Upper lobe of left lung (tissue), 4 donors: ENCODE data around the gene PAIP2B.

Source experiments
- EP300 ChIP-seq, 4 donors: sonication (generic); formaldehyde crosslinking; IDR thresholded peaks; one replicate each; pipeline ENCODE4 v1.5.1; 2017; ENCODE audit warnings: antibody characterized with exemption in 4 of 4, control low read depth in 2 of 4
- POLR2A ChIP-seq, 4 donors: fragments of 450-650 bp; IDR thresholded peaks; one replicate each; pipeline ENCODE4 v1.5.1; 2016 to 2017; ENCODE audit warnings: antibody characterized with exemption in 4 of 4, mild to moderate bottlenecking in 2 of 4
- POLR2AphosphoS5 ChIP-seq, 2 donors: sonication (generic); formaldehyde crosslinking; IDR thresholded peaks; one replicate each; pipeline ENCODE4 v1.5.1; 2017; ENCODE audit warnings: antibody characterized with exemption in 2 of 2
- TF ChIP-seq, protein P1 (sequence below), 6 experiments: fragments of 450-650 bp in 4 of 6; fragments of 200-600 bp in 2 of 6; sonication (generic) in 2 of 6; IDR thresholded peaks; one replicate each; pipeline ENCODE4 v1.5.1; 2016 to 2019; ENCODE audit warnings: antibody characterized with exemption in 6 of 6

DNA sequence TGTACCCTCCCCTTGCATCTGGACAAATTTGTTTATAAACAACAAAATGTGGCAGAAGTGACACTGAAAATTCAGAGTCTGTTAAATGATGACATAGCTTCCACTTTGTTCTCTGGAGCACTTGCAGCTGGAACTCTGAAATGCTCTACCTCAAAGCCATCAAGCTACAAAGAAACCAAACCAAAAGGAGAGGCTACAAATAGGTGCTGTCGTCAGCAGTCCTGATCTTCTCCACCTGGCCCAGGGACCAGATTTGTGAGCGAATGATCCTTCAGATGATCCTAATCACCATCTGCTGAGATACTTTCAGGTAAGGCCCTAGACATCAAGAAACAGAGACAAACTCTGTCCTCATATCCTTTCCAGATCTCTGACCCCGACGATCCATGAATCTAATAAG is 27.9 kb upstream of the PAIP2B start:
- TF ChIP-seq POLR2AphosphoS5 (IDR thresholded peaks at IDR 0.05) (no peak), POLR2A (IDR thresholded peaks at IDR 0.05) (no peak), EP300 (IDR thresholded peaks at IDR 0.05) (no peak)
- TF ChIP-seq, protein P1, sequence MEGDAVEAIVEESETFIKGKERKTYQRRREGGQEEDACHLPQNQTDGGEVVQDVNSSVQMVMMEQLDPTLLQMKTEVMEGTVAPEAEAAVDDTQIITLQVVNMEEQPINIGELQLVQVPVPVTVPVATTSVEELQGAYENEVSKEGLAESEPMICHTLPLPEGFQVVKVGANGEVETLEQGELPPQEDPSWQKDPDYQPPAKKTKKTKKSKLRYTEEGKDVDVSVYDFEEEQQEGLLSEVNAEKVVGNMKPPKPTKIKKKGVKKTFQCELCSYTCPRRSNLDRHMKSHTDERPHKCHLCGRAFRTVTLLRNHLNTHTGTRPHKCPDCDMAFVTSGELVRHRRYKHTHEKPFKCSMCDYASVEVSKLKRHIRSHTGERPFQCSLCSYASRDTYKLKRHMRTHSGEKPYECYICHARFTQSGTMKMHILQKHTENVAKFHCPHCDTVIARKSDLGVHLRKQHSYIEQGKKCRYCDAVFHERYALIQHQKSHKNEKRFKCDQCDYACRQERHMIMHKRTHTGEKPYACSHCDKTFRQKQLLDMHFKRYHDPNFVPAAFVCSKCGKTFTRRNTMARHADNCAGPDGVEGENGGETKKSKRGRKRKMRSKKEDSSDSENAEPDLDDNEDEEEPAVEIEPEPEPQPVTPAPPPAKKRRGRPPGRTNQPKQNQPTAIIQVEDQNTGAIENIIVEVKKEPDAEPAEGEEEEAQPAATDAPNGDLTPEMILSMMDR (IDR thresholded peaks at IDR 0.05): no peak
